Body of pancreas (tissue), 4 donors: Measurements from ENCODE around the gene POFUT1.

Experiments used
- CTCF ChIP-seq, 7 experiments: fragments of 450-650 bp in 4 of 7; fragments of 200-600 bp in 3 of 7; sonication (generic) in 3 of 7; IDR thresholded peaks; one replicate each; pipeline ENCODE4 v1.5.1; 2016 to 2019; ENCODE audit warnings: antibody characterized with exemption in 7 of 7
- POLR2A ChIP-seq, 3 donors: fragments of 450-650 bp; IDR thresholded peaks; one replicate each; pipeline ENCODE4 v1.6.1; 2016; ENCODE audit warnings: antibody characterized with exemption in 3 of 3, mild to moderate bottlenecking in 2 of 3

DNA sequence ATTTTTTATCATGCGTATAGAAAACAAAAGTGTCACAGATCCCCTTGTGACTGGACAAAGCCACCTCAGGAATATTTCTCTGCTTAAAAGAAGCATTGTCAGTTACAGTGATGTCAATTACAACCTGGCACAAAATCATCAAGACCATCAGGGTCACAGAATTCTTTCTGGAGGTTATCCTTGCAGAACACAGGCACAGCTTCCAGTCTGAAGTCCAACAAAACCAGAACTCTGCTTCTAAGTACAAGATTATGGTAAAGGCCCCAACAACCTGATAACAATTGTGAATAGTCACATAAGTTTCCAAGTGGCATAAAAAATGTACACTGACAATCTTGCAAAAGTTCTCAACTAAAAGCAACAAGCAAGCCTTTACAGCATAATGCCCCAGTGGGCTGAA, 21.2 kb upstream of the POFUT1 start:
- no peak for TF ChIP-seq POLR2A (IDR thresholded peaks at IDR 0.05)
- TF ChIP-seq CTCF (IDR thresholded peaks at IDR 0.05) = no peak
